ENCODE measurements around the gene TAC4. TPM values are rescaled to one million over a fixed set of nuclear protein-coding genes. Genes with fewer than 3 reads are reported as not detected.

The TAC4 gene
- total RNA-seq, 1 experiment from 2014 or later: not detected

DNA sequence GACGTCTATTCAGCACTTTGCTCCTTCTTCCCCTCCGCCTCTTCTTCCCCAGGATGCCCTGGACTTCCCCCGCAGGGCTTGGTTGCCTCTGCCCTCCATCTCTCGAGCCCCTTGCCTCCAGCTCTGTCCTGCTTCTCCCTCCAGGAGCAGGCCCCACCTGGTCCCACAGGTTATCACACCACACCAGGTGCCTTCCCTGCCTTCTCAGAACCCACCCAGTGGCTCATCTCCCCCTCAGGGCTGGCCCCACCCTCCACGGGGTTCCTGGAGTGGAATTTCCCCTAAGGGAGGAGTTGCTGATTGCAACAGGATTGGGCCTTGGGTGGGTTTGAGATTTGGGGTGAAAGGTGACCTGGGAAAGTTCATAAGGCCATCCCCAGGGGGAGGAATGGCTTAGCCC is 49.0 kb upstream of the TAC4 start:
- H3K4me1 Mint-ChIP-seq: peaks cover 10 to 22% of the 10 kb centered on the region in 2 experiments
- Histone ChIP-seq H3K4me1 (ENCODE audit: insufficient read depth, low read length) (no peaks in the 10 kb centered on the region), H3K23me2 (ENCODE audit: insufficient read length, low read depth, low read length, poor library complexity, severe bottlenecking) (no peaks in the 10 kb centered on the region), H2BK120ac (ENCODE audit: low read depth, low read length, poor library complexity, severe bottlenecking) (no peak overlapping the region), H3K9ac (ENCODE audit: extremely low read depth, insufficient read length, low read length) (no peak overlapping the region), H3K4me2 (ENCODE audit: insufficient read depth, insufficient read length, low read length) (no peak overlapping the region), H2AFZ (ENCODE audit: low read length) (no peak overlapping the region), H3K18ac (ENCODE audit: insufficient read length, low read depth, low read length) (no peak overlapping the region), H2BK12ac (ENCODE audit: insufficient read length, low read depth, low read length) (no peak overlapping the region), H3T11ph (ENCODE audit: low read length) (no peak overlapping the region), H4K5ac (ENCODE audit: insufficient read length, low read depth, low read length) (no peak overlapping the region), H2BK5ac (ENCODE audit: insufficient read length, low read length) (no peak overlapping the region), H3K14ac (ENCODE audit: insufficient read depth, low read length) (no peak overlapping the region), H4K20me1 (ENCODE audit: control insufficient read depth, insufficient read depth, insufficient read length) (no peaks in the 10 kb centered on the region), H3K27me3 (ENCODE audit: insufficient read depth, low read length) (peaks cover 3% of the 10 kb centered on the region; the same call in 1 of the 2 replicates), H4K8ac (replicated peaks; ENCODE audit: insufficient read length, low read depth, low read length) (no peak overlapping the region), H3K79me1 (ENCODE audit: insufficient read depth, low read depth, low read length, poor library complexity, severe bottlenecking) (no peaks in the 10 kb centered on the region), H2BK15ac (ENCODE audit: low read depth, low read length) (no peak overlapping the region), H3K9me3 (ENCODE audit: control insufficient read depth, low read depth, low read length) (no peaks in the 10 kb centered on the region), H2AK5ac (ENCODE audit: insufficient read length, low read length) (no peak overlapping the region), H3K4ac (ENCODE audit: low read depth, low read length) (no peak overlapping the region), H3K56ac (ENCODE audit: insufficient read length, low read depth, low read length) (no peak overlapping the region), H4K91ac (ENCODE audit: insufficient read length, low read depth, low read length) (no peak overlapping the region), H3K79me2 (ENCODE audit: insufficient read depth, low read length) (no peaks in the 10 kb centered on the region), H3K23ac (ENCODE audit: insufficient read length, low read depth, low read length) (no peak overlapping the region), H2BK20ac (ENCODE audit: low read depth, low read length, poor library complexity, severe bottlenecking) (no peak overlapping the region), H3K27ac (ENCODE audit: insufficient read length, low read depth, low read length) (no peak overlapping the region)
- H3K27me3 Mint-ChIP-seq (ENCODE audit: low read depth): peaks cover 63% of the 10 kb centered on the region
- H3K9me3 Mint-ChIP-seq: no peaks in the 10 kb centered on the region
- no CpG with 5 or more reads among the region's 5 CpGs for WGBS (ENCODE audit: extremely low coverage, insufficient read length, low lambda C conversion rate)
- TF ChIP-seq, protein P1, sequence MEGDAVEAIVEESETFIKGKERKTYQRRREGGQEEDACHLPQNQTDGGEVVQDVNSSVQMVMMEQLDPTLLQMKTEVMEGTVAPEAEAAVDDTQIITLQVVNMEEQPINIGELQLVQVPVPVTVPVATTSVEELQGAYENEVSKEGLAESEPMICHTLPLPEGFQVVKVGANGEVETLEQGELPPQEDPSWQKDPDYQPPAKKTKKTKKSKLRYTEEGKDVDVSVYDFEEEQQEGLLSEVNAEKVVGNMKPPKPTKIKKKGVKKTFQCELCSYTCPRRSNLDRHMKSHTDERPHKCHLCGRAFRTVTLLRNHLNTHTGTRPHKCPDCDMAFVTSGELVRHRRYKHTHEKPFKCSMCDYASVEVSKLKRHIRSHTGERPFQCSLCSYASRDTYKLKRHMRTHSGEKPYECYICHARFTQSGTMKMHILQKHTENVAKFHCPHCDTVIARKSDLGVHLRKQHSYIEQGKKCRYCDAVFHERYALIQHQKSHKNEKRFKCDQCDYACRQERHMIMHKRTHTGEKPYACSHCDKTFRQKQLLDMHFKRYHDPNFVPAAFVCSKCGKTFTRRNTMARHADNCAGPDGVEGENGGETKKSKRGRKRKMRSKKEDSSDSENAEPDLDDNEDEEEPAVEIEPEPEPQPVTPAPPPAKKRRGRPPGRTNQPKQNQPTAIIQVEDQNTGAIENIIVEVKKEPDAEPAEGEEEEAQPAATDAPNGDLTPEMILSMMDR (conservative IDR thresholded peaks at IDR 0.05): no peak
- DNase-seq: no peak
- H3K4me3 Mint-ChIP-seq: no peak overlapping the region
- no peaks in the 10 kb centered on the region for H3K36me3 Mint-ChIP-seq (ENCODE audit: insufficient read depth in 1 of 3, low read depth in 3 of 3)
- H3K27ac Mint-ChIP-seq: no peak overlapping the region
